HG03025 (cell line): Measurements from ENCODE around the gene GRAMD1B.
A peak's percentile ranks its signal among the peaks of the same experiment; 100 is the strongest.

Experiments used
- ATAC-seq: cut with Tn5 transposase; IDR thresholded peaks from one replicate; pipeline ENCODE4 v1.9.1; 2021; ENCODE audit warnings: mild to moderate bottlenecking, moderate library complexity; ENCODE audit not compliant: unreplicated experiment, low FRiP score

Gene GRAMD1B

DNA sequence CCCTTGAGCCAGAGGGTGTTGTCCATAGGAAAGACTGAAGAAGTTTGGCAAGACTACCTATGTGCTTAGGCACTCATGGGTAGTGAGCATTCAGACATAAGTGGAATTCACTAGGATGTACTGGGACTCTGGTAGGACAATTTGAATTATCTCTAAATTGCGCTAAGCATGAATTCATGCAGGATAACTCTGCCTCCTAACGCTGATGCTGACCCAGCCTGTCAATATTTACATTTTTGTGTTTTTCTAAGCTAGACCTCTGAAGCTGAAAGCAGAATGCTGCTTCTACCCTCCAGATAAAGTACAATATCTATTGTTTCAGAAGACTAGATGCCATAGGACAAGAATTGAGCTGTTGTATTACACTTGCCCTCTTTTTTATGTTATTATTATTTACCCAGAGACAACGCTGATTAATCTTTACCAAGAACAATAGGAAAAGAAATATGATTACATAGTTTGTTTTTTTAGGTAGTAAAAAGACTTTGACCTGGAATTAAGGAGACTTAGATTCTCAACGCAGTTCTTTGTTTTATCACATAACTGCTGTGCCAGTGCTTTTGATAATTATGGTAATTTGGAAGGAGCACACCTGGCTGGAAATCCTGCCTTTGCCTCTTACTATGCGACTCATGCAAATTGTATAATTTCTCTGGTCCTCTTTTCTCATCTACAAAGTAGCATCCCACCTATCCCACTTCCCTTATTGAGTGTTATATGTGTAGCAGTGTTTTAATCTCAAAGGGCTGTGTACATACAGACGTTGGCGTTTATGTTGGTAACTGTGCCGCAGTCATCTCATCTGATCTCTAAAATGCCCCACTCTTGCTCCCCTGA lies 21.2 kb upstream of the GRAMD1B start:
- ATAC-seq: no peak

GRCh38 chr11:123409456-123410217 lies 20.4 kb upstream of the GRAMD1B start:
- no peak for ATAC-seq

- no peak for ATAC-seq
These were observed 19.9 kb upstream of the GRAMD1B start for GRCh38 chr11:123410218-123410549.

GRCh38 chr11:123413636-123414035 lies 16.4 kb upstream of the GRAMD1B start:
- ATAC-seq: no peak

- no peak for ATAC-seq
These were observed 13.5 kb upstream of the GRAMD1B start for GRCh38 chr11:123416566-123416965.

GRCh38 chr11:123418351-123419114 lies 11.5 kb upstream of the GRAMD1B start:
- no peak for ATAC-seq

DNA sequence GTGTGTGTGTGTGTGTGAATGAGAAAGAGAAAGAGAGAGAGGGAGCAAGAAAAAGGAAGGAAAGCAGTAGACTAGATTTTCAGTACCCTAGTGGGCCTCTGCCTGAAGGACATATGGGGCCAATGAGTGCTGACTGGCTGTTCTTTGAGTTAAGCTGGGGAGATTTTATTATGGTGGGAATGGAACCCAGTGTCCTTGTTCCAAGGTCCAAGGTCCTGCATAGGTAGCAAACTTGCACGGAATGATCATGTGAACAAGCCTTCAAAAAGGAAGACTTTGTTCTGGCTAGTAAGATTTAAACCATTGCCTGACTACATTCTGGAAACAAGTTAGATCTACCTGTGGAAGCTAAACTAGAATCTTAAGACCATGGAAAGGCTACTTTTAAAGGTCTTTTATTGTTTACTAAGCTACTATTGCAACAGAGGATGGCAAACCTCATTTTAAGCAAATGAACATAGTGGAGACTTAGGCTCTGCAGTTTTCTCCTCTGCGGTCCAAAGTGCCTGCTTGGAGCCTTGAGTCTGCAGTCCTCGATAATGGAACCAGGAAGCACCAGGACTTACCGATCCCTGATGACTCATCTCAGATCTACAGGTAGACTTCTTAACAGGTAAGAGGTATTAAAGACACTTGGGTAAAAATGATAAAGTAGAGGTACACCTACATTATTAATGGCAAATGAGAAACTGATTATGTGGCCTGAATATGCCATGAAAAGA lies 10.2 kb upstream of the GRAMD1B start:
- no peak for ATAC-seq

- ATAC-seq: no peak
These were observed 8.5 kb upstream of the GRAMD1B start for GRCh38 chr11:123421589-123421988.

DNA sequence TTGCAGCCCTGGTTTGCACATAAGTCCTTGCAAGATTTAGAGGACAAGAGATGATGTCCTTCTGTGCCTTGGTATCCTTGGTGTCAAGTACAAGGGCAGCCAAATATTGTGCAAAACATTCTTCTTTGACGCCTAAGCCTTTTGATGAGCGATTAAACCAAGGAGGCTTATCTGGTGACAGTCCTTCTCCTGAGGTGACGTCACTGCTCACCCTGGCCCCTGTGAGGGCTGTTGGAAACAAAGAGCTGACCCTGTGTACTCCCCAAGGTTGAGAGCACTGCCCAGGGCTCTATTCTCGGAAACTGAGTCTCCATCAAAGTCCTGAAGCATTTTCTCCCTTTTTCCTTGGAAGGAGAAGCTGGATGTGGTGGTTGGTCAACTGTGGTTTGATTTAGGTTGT lies 4.7 kb upstream of the GRAMD1B start:
- no peak for ATAC-seq

DNA sequence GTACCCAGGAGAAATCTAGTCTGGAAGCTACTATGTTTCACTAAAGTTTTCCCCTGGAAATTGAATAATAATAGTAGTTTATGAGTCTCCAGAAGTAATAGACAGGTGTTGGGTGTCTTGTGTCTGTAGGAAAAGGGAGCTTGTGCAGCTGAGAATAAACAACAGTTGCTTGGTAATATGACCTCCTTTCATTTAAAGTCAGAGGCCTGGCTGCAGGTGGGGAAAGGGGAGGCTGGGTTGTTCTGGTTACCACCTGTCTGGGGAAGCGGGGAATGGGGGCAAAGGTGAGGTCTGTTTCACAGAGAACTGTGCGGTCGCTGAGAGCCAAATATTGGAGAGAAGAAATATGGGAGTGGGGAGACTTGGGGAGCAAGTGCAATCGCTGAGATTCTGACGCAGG lies 3.3 kb upstream of the GRAMD1B start:
- no peak for ATAC-seq

GRCh38 chr11:123427405-123427804 lies 2.7 kb upstream of the GRAMD1B start:
- no peak for ATAC-seq

GRCh38 chr11:123428116-123428715 lies 1.9 kb upstream of the GRAMD1B start:
- no peak for ATAC-seq

DNA sequence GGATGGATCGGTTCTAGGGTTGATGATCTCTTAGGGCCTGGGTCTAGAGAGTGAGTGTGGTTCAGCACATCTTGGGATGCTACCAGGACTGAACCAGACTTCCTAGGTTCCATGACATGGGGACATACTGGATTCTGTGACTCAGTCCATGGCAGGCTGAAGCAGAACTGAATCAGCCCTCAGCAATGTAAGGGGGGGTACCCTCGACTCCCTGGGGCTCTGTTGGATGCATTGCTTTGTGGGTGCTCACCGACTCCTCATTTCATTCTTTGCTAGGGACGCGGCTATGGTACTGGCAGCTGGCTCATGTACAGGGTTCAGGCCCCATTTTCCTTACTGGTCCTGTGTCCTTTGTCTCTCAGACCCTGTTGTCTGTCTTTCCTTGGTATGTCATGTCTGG lies 733 bp upstream of the GRAMD1B start:
- ATAC-seq: no peak

DNA sequence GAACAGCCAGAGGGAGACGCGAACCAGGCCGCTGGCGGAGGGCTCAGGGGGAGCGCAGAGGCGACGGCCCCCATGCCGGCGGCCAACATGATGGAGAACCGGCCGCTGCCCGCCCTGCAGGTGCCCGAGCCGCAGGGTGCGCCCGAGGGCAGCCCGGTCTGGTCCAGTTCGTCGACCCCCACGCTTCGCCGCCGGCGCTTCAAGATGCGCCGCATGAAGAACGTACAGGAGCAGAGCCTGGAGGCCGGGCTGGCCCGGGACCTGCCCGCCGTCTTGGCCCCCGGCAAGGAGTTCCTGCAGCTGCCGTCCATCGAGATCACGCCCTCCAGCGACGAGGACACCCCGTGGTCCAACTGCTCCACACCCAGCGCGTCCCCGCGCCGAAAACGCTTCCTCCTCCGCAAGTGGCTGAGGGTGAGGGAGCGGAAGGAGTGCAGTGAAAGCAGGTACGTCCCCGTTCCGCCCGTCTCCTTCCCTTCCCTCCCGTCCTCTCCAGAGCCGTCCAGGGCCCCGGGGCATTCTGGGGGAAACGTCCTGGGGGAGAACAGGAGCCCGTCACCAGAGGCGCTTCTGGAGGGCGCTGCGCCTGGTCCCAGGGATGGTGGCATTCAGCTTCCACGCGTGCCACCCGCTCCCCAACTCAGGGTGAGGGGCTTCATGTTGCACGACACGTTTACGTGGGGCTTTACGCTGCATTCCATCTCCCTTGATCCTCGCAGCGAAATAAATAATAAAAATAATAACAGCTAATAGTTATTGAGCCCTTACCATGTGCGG lies 840 bp downstream of the GRAMD1B start:
- peak; percentile 36 for ATAC-seq

DNA sequence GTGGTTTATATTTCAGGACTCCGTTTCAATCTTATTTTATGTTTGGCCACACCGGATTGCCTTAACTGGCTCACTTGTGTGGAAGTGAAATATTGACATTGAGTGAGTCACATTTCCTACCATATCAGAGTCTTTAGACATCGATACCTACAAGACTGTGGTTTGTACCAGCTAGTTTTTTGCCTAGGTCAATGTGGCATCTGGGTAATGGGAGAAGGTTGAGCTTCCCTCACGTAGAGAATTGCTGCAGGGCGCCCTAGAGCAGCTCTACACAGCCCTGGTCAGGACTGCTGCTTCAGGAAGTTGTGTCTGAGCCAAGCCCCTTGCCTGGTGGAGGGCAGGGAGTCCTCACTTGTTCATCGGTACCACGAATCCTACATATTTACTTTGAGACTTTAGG lies 1.6 kb downstream of the GRAMD1B start:
- no peak for ATAC-seq

- no peak for ATAC-seq
These were observed 4.2 kb downstream of the GRAMD1B start for GRCh38 chr11:123434262-123434661.

- no peak for ATAC-seq
These were observed 4.8 kb downstream of the GRAMD1B start for GRCh38 chr11:123434911-123435310.

DNA sequence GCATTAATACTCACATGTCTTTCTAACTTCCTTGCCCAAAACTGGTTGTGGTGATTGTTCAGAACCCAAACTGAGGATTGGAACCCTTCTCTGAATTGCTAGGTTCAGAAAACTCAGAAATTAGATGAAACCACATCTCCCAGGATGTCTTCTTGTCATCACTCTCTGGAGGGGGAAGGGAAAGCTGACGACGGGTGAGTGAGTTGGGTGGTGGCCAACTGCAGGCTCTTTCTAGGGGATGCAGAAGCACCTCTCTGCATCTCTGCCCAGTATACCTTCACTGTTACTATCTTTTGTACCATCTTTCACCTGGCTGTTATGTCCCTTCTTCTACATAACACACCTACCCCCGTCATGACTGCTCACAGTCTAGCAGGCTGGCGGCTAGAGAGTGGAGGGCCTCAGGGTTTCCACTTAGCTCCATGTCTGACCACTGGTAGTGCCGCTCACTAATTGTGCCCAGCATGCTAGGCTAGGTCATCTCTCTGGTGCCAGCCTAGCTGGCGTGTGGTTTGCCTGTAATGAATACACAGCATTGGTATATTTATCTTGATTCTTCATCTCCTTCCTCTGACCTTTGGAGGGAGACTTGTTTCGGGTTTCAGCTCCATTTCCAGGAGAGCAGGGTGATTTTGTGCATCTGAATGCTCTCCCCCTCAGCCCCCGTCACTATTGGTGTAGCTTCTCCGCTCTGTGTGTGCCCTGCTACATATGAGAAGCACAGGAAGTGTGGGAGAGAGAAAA lies 7.3 kb downstream of the GRAMD1B start:
- no peak for ATAC-seq

- no peak for ATAC-seq
These were observed 8.1 kb downstream of the GRAMD1B start for GRCh38 chr11:123438131-123438627.
